Esophagus squamous epithelium (tissue), 5 donors: Measurements from ENCODE around the gene SLC12A7. TPM values are rescaled to one million over a fixed set of nuclear protein-coding genes. Genes with fewer than 3 reads are reported as not detected.
A peak's percentile ranks its signal among the peaks of the same experiment; 100 is the strongest.

Source experiments
- DNase-seq: peaks from one replicate; lab custom pipeline; 2025; lab: John Stamatoyannopoulos, UW
- H3K27ac ChIP-seq, 4 donors: fragments of 200-600 bp; sonication (generic); one replicate each; pipeline ENCODE4 v1.5.1; 2016 to 2019; ENCODE audit warnings: mild to moderate bottlenecking in 1 of 4
- H3K27me3 ChIP-seq, 4 donors: fragments of 200-600 bp; sonication (generic); 1 replicate in 3 of 4; 2 replicates in 1 of 4; pipeline versions ENCODE4 v1.5.1 to v1.6.0; 2017 to 2021; ENCODE audit warnings: antibody characterized with exemption in 1 of 4
- H3K36me3 ChIP-seq, 3 donors: fragments of 200-600 bp; sonication (generic); one replicate each; pipeline ENCODE4 v1.5.1; 2016 to 2019
- H3K4me1 ChIP-seq, 3 donors: fragments of 200-600 bp; sonication (generic); one replicate each; pipeline ENCODE4 v1.5.1; 2017 to 2019
- H3K4me3 ChIP-seq, 4 donors: fragments of 200-600 bp; sonication (generic); 1 replicate in 3 of 4; 2 replicates in 1 of 4; pipeline ENCODE4 v1.5.1; 2016 to 2019; ENCODE audit warnings: mild to moderate bottlenecking in 2 of 4, moderate library complexity in 1 of 4
- H3K9me3 ChIP-seq, 3 donors: fragments of 200-600 bp; sonication (generic); one replicate each; pipeline ENCODE4 v1.5.1; 2016 to 2019
- POLR2A ChIP-seq, 4 donors: fragments of 450-650 bp; IDR thresholded peaks; one replicate each; pipeline ENCODE4 v1.6.1; 2017; ENCODE audit warnings: antibody characterized with exemption in 4 of 4, mild to moderate bottlenecking in 4 of 4, moderate library complexity in 3 of 4
- WGBS, 2 donors: methylation state at CpG; one replicate each; pipeline ENCODE4 v1.1.5; 2018; 5-methylcytosine and 5-hydroxymethylcytosine counted together
- intact Hi-C: fragments of 100-400 bp; cut with DNase I; formaldehyde crosslinking; loops from one replicate; pipeline ENCODE4 v1.15.0; 2022
- total RNA-seq, 4 donors: library from RNA; depleted of rRNA; stranded (reverse); fragments of >200 nt; gene quantifications; one replicate each; pipeline ENCODE4 v1.1.0, GENCODE V29; 2016
- TF ChIP-seq, protein P1 (sequence below), 6 experiments: fragments of 450-650 bp in 4 of 6; fragments of 200-600 bp in 2 of 6; sonication (generic) in 2 of 6; IDR thresholded peaks; one replicate each; pipeline ENCODE4 v1.5.1; 2016 to 2019; ENCODE audit warnings: antibody characterized with exemption in 6 of 6, mild to moderate bottlenecking in 4 of 6, moderate library complexity in 4 of 6
- donor health status: DM: yes; HTN: yes; CAD: no.

SLC12A7 gene
- total RNA-seq, 4 donors from 2014 or later: 4.5 to 13.4 (median 6.6) TPM

DNA sequence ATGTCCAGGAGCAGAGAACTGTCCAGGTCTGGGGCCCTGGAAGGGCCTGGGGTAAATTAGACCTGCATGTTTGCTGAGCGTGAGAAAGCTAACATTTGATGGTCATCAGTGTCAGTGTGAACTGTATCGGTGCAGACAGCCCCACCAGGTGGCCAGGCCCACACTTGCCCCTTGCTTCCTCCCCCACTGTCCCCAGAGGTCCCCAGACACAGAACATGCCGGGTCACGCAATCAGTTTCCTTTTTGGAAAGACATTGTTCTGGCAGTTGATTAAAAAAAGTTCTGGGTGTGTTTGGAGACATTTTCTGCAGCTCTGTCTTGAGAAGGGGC is 101.7 kb downstream of the SLC12A7 start:
- WGBS, 2 donors: 43 to 59% methylated on average over 2 to 3 of the region's 4 CpGs
- Histone ChIP-seq H3K4me1 (peaks cover 20 to 66% (median 23%) of the 10 kb centered on the region in 3 donors), H3K27me3 (peaks cover 0 to 100% (median 9%) of the 10 kb centered on the region in 4 donors), H3K9me3 (no peaks in the 10 kb centered on the region), H3K27ac (peak overlapping the region in 2 of 4 donors; percentile 57 to 67), H3K4me3 (peak overlapping the region in 3 of 4 donors; percentile 36 to 75 (median 57)), H3K36me3 (no peaks in the 10 kb centered on the region)
- intact Hi-C loops: no loop called here
- no peak for DNase-seq
- TF ChIP-seq, protein P1, sequence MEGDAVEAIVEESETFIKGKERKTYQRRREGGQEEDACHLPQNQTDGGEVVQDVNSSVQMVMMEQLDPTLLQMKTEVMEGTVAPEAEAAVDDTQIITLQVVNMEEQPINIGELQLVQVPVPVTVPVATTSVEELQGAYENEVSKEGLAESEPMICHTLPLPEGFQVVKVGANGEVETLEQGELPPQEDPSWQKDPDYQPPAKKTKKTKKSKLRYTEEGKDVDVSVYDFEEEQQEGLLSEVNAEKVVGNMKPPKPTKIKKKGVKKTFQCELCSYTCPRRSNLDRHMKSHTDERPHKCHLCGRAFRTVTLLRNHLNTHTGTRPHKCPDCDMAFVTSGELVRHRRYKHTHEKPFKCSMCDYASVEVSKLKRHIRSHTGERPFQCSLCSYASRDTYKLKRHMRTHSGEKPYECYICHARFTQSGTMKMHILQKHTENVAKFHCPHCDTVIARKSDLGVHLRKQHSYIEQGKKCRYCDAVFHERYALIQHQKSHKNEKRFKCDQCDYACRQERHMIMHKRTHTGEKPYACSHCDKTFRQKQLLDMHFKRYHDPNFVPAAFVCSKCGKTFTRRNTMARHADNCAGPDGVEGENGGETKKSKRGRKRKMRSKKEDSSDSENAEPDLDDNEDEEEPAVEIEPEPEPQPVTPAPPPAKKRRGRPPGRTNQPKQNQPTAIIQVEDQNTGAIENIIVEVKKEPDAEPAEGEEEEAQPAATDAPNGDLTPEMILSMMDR (IDR thresholded peaks at IDR 0.05): no peak
- no peak for TF ChIP-seq POLR2A (IDR thresholded peaks at IDR 0.05)

DNA sequence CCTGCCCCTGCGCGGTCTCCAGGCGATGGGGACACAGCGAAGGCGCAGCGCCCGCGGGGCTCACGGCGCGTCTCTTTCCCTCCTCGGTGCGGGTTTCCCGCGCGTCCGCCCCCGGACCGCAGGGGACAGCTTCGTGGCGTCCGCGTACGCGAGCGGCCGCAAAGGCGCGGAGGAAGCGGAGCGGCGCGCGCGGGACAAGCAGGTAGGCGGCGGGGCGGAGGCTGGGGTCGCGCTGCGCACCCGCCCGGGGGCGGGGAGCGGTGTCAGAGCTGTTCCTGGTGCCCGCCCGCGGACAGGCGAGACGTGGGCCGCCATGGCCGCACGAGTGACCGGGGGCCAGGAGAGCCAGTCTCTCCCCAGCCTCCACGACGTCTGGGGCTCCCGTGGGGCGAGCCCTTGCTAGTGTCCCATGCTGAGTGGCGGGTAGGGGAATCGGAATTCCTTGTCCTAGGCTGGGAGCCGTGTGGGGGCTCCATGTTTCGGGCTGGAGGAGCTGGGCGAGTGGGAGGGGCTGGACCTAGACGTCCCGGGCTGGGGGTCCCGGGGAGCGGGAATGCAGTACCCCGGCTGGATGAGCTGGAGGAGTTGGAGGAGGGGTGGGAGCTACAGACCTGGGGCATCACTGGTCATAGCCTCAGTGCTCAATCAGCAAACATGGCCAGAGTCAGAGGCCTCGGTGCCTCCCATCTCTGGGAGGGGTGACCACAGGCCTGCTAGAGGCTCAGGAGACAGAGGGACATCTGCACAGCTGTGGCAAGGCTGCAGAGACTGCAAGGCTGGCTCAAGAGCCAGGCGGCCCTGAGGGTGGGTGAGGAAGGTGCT is 102.3 kb downstream of the SLC12A7 start:
- no peak for TF ChIP-seq POLR2A (IDR thresholded peaks at IDR 0.05)
- TF ChIP-seq, protein P1 (IDR thresholded peaks at IDR 0.05): no peak
- WGBS, 2 donors: 15 to 67% methylated on average over 1 to 4 of the region's 70 CpGs
- DNase-seq: no peak

DNA sequence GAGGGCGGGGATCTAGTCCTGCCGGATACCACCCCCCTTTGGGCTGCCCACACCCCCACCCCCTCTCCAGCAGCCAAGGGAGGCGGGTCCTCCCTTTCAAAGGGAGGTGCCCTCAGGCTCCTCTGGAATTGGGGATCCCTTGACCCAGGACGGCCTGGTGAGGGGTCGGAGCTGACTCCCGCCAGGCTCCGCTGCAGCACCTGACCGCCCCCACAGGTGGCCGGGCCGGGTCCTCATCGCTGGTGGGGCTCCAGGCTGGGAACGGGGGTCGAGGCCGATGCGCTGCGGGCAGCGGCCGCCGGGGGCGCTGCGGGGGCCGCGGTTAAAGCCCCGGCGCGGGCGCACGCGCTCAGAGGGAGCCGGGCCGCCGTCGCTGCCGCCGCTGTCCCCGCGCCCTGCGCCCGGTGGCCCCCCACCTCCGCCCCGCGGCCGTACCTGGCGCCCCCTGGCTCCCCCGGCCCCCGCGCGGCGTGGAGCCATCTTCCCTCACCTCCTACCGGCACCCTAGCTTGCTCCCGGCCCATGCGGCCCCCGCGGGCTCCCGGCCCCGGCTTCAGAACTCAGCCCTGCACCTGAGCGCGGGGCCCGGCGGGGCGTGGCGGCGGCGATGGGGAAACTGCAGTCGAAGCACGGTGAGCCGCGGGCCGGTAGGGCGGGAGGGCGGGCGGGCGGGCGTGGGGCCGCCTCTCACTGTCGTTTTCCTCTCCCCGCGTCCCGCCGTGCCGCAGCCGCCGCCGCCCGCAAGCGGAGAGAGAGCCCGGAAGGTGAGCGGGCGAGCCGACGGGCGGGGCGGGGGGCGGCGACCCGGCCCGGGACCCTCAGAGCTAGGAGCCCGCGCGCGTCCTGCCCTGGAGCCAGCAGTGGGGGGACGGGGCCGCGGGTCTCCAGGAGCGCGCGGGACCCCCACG is 103.2 kb downstream of the SLC12A7 start, which contains the start of gene NKD2:
NKD2 (plus strand) TSS at position 352 of the 908 bp plus-strand sequence; CDS start at position 608, 256 bp downstream.
- intact Hi-C loops: no loop called here
- Histone ChIP-seq H3K36me3 (no peaks in the 10 kb centered on the region), H3K4me1 (peaks cover 29 to 73% (median 37%) of the 10 kb centered on the region in 3 donors), H3K9me3 (no peaks in the 10 kb centered on the region), H3K27ac (peak within 1 kb of the TSS in 3 of 4 donors; percentile 54 to 67 (median 57)), H3K4me3 (peak within 1 kb of the TSS; percentile 33 to 75 (median 46)), H3K27me3 (peaks cover 0 to 100% (median 10%) of the 10 kb centered on the region in 4 donors)
- no peak for DNase-seq
- WGBS, 2 donors: no CpG with 5 or more reads among the region's 108 CpGs
- TF ChIP-seq POLR2A (IDR thresholded peaks at IDR 0.05): peak in 2 of 4 donors; percentile 15 to 29
- TF ChIP-seq, protein P1 (IDR thresholded peaks at IDR 0.05): peak in 5 of 6 experiments; percentile 39 to 68 (median 66)

More for the DNA sequence above, 102.3 kb downstream of the SLC12A7 start:
- H3K27me3 ChIP-seq: peaks cover 0 to 100% (median 10%) of the 10 kb centered on the region in 4 donors
- no peaks in the 10 kb centered on the region for H3K36me3 ChIP-seq
- H3K4me3 ChIP-seq: peak overlapping the region; percentile 33 to 75 (median 46)
- H3K27ac ChIP-seq: peak overlapping the region in 3 of 4 donors; percentile 54 to 67 (median 57)
- H3K4me1 ChIP-seq: peaks cover 22 to 66% (median 29%) of the 10 kb centered on the region in 3 donors
- intact Hi-C loops: no loop called here
- no peaks in the 10 kb centered on the region for H3K9me3 ChIP-seq

DNA sequence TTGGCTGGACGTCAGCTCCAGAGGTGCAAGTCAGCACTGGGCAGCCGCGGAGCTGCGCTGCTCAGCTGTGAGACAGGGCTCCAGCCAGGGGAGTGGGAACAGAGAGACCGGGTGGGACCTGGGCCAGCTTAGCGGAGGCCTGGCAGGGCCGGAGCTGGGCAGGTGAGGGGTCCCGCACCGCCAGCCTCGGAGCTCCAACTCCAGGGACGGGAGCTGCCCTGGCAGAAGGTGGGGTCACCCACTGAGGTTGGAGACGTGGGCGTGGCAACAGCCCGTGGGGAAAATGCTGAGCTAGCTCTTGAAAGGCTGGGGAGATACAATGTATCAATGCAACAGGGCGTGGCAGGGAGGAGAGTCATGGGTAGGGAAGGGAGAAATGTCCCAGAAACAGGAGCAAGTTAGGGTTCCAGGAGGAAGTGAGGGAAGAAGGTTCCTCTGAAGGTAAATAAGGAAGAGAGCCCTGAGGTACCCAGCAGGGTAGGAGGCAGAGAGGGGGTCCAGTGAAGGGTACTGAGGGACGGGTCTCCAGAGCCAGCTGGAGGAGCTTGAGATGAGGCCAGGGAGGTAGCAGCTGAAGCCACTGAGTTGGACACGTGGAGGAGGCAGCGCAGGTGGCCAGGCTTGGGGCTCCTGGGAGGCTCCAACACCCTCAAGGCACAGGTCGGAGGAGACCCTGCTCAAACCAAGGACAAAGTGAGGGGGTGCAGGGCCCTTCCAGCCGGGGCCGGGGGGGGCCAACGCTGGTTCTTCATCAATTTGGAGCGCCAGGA is 104.0 kb downstream of the SLC12A7 start:
- Histone ChIP-seq H3K4me1 (peaks cover 32 to 73% (median 38%) of the 10 kb centered on the region in 3 donors), H3K27me3 (peaks cover 0 to 93% (median 10%) of the 10 kb centered on the region in 4 donors), H3K4me3 (peak overlapping the region in 3 of 4 donors; percentile 36 to 75 (median 57)), H3K9me3 (no peaks in the 10 kb centered on the region), H3K27ac (peak overlapping the region in 1 of 4 donors; percentile 67), H3K36me3 (no peaks in the 10 kb centered on the region)
- TF ChIP-seq, protein P1 (IDR thresholded peaks at IDR 0.05): no peak
- TF ChIP-seq POLR2A (IDR thresholded peaks at IDR 0.05): no peak
- 40 to 56% methylated on average over 12 to 16 of the region's 23 CpGs for WGBS, 2 donors
- intact Hi-C loops: no loop called here
- no peak for DNase-seq
